Esophagus squamous epithelium (tissue), 5 donors: ENCODE measurements around the gene CPLX3. TPM values are rescaled to one million over a fixed set of nuclear protein-coding genes. Genes with fewer than 3 reads are reported as not detected.
A peak's percentile ranks its signal among the peaks of the same experiment; 100 is the strongest.

Experiments used
- DNase-seq: peaks from one replicate; lab custom pipeline; 2025; lab: John Stamatoyannopoulos, UW
- H3K27ac ChIP-seq, 4 donors: fragments of 200-600 bp; sonication (generic); one replicate each; pipeline ENCODE4 v1.5.1; 2016 to 2019; ENCODE audit warnings: mild to moderate bottlenecking in 1 of 4
- H3K27me3 ChIP-seq, 4 donors: fragments of 200-600 bp; sonication (generic); 1 replicate in 3 of 4; 2 replicates in 1 of 4; pipeline versions ENCODE4 v1.5.1 to v1.6.0; 2017 to 2021; ENCODE audit warnings: antibody characterized with exemption in 1 of 4
- H3K36me3 ChIP-seq, 3 donors: fragments of 200-600 bp; sonication (generic); one replicate each; pipeline ENCODE4 v1.5.1; 2016 to 2019
- H3K4me1 ChIP-seq, 3 donors: fragments of 200-600 bp; sonication (generic); one replicate each; pipeline ENCODE4 v1.5.1; 2017 to 2019
- H3K4me3 ChIP-seq, 4 donors: fragments of 200-600 bp; sonication (generic); 1 replicate in 3 of 4; 2 replicates in 1 of 4; pipeline ENCODE4 v1.5.1; 2016 to 2019; ENCODE audit warnings: mild to moderate bottlenecking in 2 of 4, moderate library complexity in 1 of 4
- H3K9me3 ChIP-seq, 3 donors: fragments of 200-600 bp; sonication (generic); one replicate each; pipeline ENCODE4 v1.5.1; 2016 to 2019
- CTCF ChIP-seq, 6 experiments: fragments of 450-650 bp in 4 of 6; fragments of 200-600 bp in 2 of 6; sonication (generic) in 2 of 6; IDR thresholded peaks; one replicate each; pipeline ENCODE4 v1.5.1; 2016 to 2019; ENCODE audit warnings: antibody characterized with exemption in 6 of 6, mild to moderate bottlenecking in 4 of 6, moderate library complexity in 4 of 6
- POLR2A ChIP-seq, 4 donors: fragments of 450-650 bp; IDR thresholded peaks; one replicate each; pipeline ENCODE4 v1.6.1; 2017; ENCODE audit warnings: antibody characterized with exemption in 4 of 4, mild to moderate bottlenecking in 4 of 4, moderate library complexity in 3 of 4
- WGBS, 2 donors: methylation state at CpG; one replicate each; pipeline ENCODE4 v1.1.5; 2018; 5-methylcytosine and 5-hydroxymethylcytosine counted together
- intact Hi-C: fragments of 100-400 bp; cut with DNase I; formaldehyde crosslinking; loops from one replicate; pipeline ENCODE4 v1.15.0; 2022
- total RNA-seq, 4 donors: library from RNA; depleted of rRNA; stranded (reverse); fragments of >200 nt; gene quantifications; one replicate each; pipeline ENCODE4 v1.1.0, GENCODE V29; 2016
- donor health status: DM: yes; HTN: yes; CAD: no.

The CPLX3 gene
- total RNA-seq, 4 donors from 2014 or later: 0.11 TPM; not detected in 3

GRCh38 chr15:74831813-74832495 lies 5.5 kb downstream of the CPLX3 start:
- no peaks in the 10 kb centered on the region for H3K9me3 ChIP-seq

DNA sequence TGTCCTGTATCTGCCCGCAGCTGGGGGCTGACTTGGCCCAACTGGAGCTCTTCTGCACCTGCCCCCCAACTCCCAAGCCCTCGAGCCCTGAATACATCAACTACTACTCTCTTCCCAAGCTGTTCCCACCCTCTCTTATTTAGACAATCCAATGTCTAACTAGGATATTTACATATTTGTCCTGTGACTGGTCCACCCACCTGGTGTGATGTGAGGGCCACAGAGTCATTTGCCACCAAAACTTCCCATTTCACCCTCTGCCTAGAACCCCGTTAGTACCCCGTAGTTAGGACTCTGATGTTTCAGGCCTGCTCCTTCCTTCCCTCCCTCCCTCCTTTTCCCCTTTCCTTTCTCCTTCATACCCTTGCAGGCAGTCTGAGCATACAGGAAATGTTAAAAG lies 6.4 kb downstream of the CPLX3 start:
- peaks cover 0 to 14% (median 0%) of the 10 kb centered on the region in 3 donors for H3K4me1 ChIP-seq
- no peaks in the 10 kb centered on the region for H3K9me3 ChIP-seq
- H3K27me3 ChIP-seq: peaks cover 0 to 24% (median 0%) of the 10 kb centered on the region in 4 donors
- H3K36me3 ChIP-seq: peaks cover 7 to 23% (median 11%) of the 10 kb centered on the region in 3 donors
- no peak overlapping the region for H3K27ac ChIP-seq
- DNase-seq: no peak
- 41 to 63% methylated on average over 4 of the region's 4 CpGs for WGBS, 2 donors
- intact Hi-C loops: no loop called here
- H3K4me3 ChIP-seq: no peak overlapping the region
- TF ChIP-seq CTCF (IDR thresholded peaks at IDR 0.05) (no peak), POLR2A (IDR thresholded peaks at IDR 0.05) (no peak)

More at GRCh38 chr15:74831813-74832495, 5.5 kb downstream of the CPLX3 start:
- DNase-seq: no peak
- H3K27me3 ChIP-seq: peaks cover 0 to 33% (median 2%) of the 10 kb centered on the region in 4 donors
- 56 to 62% methylated on average over 5 to 10 of the region's 15 CpGs for WGBS, 2 donors
- peaks cover 5 to 15% (median 9%) of the 10 kb centered on the region in 3 donors for H3K36me3 ChIP-seq
- no peak for TF ChIP-seq CTCF (IDR thresholded peaks at IDR 0.05)
- no peak for TF ChIP-seq POLR2A (IDR thresholded peaks at IDR 0.05)
- H3K4me3 ChIP-seq: no peak overlapping the region
- no peak overlapping the region for H3K27ac ChIP-seq
- peaks cover 0 to 14% (median 0%) of the 10 kb centered on the region in 3 donors for H3K4me1 ChIP-seq
- intact Hi-C loops: no loop called here

- no peak for DNase-seq
- no peak for TF ChIP-seq CTCF (IDR thresholded peaks at IDR 0.05)
- no peak for TF ChIP-seq POLR2A (IDR thresholded peaks at IDR 0.05)
- H3K9me3 ChIP-seq: no peaks in the 10 kb centered on the region
- peaks cover 9 to 30% (median 12%) of the 10 kb centered on the region in 3 donors for H3K36me3 ChIP-seq
- WGBS, 2 donors: 67% methylated on average over 5 of the region's 12 CpGs; no CpG with 5 or more reads in 1 of the 2 donors
- no peak overlapping the region for H3K4me3 ChIP-seq
- H3K4me1 ChIP-seq: peaks cover 0 to 14% (median 0%) of the 10 kb centered on the region in 3 donors
- intact Hi-C loops: no loop called here
- H3K27me3 ChIP-seq: peaks cover 0 to 17% (median 0%) of the 10 kb centered on the region in 4 donors
- H3K27ac ChIP-seq: no peak overlapping the region
Observed at GRCh38 chr15:74833376-74834107, 7.1 kb downstream of the CPLX3 start.

GRCh38 chr15:74835312-74835823 lies 8.9 kb downstream of the CPLX3 start:
- Histone ChIP-seq H3K36me3 (peaks cover 10 to 49% (median 16%) of the 10 kb centered on the region in 3 donors), H3K27ac (no peak overlapping the region), H3K27me3 (peaks cover 0 to 1% (median 0%) of the 10 kb centered on the region in 4 donors), H3K4me1 (peaks cover 0 to 20% (median 0%) of the 10 kb centered on the region in 3 donors), H3K4me3 (no peak overlapping the region), H3K9me3 (no peaks in the 10 kb centered on the region)
- no peak for DNase-seq
- intact Hi-C loops: no loop called here
- 47 to 60% methylated on average over 3 of the region's 5 CpGs for WGBS, 2 donors
- TF ChIP-seq POLR2A (IDR thresholded peaks at IDR 0.05) (no peak), CTCF (IDR thresholded peaks at IDR 0.05) (peak; percentile 47 to 79 (median 70))
